Loucy (cell line): ENCODE results near the gene UVSSA.

Experiments used
- EZH2phosphoT487 ChIP-seq: fragments of 200-600 bp; IDR thresholded peaks from 2 replicates; pipeline ENCODE4 v1.6.1; 2018; ENCODE audit warnings: antibody characterized with exemption, mild to moderate bottlenecking, moderate library complexity, borderline replicate concordance
- TF ChIP-seq, protein P1 (sequence below): fragments of 200-600 bp; sonication (generic); conservative IDR thresholded peaks from 2 replicates; pipeline ENCODE4 v1.5.1; 2014; ENCODE audit warnings: mild to moderate bottlenecking, antibody characterized with exemption, low read length

DNA sequence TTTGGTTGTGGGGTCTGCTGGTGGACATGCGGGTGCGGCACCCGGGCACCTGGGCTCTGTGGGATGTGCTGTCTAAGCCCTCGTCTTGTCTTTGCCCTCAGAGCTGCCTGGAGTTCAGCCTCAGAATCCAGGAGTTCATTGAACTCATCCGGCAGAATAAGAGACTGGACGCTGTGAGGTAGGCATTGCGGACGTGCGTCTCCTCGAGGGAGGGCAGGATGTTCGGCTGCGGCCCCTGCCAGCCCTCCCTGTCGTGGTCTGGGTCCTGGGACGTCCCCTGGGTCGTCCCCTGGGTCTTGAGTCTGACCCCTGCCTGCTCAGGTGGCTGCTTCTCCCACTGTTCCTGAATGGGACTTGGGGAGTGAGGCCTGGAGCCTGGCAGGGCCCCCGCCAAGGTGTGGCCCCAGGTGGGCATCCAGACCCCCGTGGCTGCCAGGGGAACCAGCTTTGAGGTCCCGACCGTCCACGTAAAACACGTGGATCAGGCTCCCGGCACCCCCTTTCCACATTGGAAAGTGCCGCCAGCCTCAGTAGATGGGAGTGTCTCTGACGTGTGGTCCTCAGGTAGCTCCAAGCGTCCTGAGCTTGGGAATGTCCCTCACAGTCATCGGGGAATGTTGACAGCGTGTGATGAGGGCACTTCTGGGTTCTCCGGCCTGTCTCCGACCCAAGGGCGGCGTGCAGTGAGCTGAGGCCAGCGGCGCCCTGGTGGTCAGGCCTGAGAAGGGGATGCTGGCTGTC lies 19.3 kb upstream of the UVSSA start:
- TF ChIP-seq, protein P1, sequence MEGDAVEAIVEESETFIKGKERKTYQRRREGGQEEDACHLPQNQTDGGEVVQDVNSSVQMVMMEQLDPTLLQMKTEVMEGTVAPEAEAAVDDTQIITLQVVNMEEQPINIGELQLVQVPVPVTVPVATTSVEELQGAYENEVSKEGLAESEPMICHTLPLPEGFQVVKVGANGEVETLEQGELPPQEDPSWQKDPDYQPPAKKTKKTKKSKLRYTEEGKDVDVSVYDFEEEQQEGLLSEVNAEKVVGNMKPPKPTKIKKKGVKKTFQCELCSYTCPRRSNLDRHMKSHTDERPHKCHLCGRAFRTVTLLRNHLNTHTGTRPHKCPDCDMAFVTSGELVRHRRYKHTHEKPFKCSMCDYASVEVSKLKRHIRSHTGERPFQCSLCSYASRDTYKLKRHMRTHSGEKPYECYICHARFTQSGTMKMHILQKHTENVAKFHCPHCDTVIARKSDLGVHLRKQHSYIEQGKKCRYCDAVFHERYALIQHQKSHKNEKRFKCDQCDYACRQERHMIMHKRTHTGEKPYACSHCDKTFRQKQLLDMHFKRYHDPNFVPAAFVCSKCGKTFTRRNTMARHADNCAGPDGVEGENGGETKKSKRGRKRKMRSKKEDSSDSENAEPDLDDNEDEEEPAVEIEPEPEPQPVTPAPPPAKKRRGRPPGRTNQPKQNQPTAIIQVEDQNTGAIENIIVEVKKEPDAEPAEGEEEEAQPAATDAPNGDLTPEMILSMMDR: no peak
- TF ChIP-seq EZH2phosphoT487: no peak
